Right hindlimb (tissue), 1 donor: ENCODE results near the gene FSCN2.
"Not testable (repeated sequence)": the region's sequence is repeated elsewhere in the genome, so short reads cannot be mapped to it uniquely, and the experiment has no call there.

Source experiments
- DNase-seq: peaks from one replicate; pipeline ENCODE4 v3.0.0-alpha.2; 2018

Gene FSCN2

DNA sequence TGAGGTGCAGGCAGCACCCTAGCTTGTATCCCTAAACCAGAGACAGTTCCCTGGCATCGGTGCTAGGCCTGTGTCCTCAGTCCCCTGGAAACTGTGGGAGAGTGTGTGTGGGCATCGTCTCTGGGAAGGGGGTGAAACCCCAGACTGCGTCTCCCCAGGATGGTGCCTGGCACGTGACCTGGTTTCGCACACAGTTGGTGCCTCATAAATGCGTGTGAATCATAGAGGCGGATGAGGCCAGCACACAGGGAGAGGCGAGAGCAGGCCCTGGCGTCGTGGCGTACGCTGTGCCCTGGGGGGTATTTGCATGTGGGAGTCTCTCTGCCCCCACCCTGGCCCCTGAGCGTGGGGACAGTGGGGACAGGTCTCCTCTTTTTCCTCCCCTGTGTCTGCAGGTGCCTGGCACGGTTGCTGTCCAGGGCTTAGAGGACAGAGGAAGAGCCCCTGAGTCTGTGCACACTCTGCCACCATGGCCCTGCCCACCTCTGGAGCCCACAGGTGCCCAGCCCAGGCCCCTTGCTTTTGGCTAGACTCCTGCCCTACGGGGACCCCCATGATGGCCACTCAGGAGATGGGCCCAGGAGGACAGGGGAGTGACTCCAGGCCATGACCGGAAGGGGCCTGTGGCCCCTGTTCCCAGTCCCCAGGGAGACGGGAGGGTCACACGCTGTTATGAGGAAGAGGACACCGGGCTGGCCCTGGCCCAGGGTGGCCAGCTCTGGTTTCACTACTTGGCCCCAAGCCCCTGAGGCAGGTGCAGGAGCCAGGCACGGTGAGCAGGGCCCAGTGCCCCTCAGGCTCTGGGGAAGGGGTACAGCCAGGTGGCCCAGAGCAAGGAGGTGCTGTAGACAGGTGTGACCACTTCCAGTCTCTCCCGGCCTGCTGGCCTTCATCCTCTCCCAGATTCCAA is 1.3 kb upstream of the FSCN2 start:
- DNase-seq, result no peak

DNA sequence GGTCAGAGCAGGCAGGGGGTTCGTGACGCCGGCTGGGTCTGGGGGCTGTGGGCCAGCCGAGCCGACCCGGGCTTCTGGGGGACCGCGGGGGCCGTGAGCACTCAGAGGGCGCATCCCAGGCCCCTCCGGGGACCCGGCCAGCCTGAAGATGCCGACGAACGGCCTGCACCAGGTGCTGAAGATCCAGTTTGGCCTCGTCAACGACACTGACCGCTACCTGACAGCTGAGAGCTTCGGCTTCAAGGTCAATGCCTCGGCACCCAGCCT is 140 bp downstream of the FSCN2 start:
- no peak for DNase-seq

DNA sequence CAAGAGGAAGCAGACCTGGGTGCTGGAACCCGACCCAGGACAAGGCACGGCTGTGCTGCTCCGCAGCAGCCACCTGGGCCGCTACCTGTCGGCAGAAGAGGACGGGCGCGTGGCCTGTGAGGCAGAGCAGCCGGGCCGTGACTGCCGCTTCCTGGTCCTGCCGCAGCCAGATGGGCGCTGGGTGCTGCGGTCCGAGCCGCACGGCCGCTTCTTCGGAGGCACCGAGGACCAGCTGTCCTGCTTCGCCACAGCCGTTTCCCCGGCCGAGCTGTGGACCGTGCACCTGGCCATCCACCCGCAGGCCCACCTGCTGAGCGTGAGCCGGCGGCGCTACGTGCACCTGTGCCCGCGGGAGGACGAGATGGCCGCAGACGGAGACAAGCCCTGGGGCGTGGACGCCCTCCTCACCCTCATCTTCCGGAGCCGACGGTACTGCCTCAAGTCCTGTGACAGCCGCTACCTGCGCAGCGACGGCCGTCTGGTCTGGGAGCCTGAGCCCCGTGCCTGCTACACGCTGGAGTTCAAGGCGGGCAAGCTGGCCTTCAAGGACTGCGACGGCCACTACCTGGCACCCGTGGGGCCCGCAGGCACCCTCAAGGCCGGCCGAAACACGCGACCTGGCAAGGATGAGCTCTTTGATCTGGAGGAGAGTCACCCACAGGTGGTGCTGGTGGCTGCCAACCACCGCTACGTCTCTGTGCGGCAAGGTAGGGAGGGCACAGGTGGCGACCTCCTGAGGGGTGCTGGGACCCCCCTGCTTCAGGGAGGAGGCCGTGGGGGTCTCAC is 667 bp downstream of the FSCN2 start:
- no peak for DNase-seq

DNA sequence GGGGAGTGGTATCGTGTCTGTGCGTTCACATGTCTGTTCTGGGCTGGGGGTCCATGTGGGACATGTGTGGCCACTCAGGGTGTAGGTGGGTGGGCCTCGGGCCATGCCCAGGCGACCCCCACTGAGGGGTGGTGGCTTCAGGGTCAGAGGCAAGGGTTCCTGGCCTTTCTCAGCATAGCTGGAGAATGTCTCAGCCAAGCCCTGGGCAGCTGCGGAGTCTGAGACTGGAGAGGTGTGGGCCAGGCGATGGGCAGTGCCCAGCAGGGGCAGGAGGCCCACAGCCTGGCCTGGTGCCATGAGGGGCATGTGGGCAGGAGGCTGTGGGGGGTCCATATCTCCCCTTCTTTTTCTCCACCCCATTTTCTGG is 1.2 kb downstream of the FSCN2 start:
- DNase-seq, result no peak

DNA sequence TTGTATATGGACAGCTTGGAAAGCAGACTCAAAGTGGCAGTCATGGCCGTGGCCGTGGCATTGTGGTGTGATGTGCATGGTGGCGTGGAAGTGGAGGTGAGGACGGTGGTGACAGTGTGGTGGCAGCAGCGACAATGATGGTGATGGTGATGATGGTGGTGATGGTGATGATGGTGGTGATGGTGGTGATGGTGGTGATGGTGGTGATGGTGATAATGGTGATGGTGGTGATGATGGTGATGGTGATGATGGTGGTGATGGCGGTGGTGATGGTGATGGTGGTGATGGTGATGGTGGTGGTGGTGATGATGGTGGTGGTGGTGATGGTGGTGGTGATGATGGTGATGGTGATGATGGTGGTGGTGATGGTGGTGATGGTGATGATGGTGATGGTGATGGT is 2.8 kb downstream of the FSCN2 start:
- not testable (repeated sequence) for DNase-seq

DNA sequence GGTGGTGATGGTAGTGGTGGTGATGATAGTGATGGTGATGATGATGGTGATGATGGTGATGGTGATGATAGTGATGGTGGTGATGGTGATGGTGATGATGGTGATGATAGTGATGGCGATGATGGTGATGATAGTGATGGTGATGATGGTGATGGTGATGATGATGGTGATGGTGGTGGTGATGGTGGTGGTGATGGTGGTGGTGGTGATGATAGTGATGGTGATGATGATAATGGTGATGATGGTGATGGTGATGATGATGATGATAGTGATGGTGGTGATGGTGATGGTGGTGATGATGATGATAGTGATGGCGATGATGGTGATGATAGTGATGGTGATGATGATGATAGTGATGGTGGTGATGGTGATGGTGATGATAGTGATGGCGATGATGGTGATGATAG is 3.8 kb downstream of the FSCN2 start:
- DNase-seq, result not testable (repeated sequence)

DNA sequence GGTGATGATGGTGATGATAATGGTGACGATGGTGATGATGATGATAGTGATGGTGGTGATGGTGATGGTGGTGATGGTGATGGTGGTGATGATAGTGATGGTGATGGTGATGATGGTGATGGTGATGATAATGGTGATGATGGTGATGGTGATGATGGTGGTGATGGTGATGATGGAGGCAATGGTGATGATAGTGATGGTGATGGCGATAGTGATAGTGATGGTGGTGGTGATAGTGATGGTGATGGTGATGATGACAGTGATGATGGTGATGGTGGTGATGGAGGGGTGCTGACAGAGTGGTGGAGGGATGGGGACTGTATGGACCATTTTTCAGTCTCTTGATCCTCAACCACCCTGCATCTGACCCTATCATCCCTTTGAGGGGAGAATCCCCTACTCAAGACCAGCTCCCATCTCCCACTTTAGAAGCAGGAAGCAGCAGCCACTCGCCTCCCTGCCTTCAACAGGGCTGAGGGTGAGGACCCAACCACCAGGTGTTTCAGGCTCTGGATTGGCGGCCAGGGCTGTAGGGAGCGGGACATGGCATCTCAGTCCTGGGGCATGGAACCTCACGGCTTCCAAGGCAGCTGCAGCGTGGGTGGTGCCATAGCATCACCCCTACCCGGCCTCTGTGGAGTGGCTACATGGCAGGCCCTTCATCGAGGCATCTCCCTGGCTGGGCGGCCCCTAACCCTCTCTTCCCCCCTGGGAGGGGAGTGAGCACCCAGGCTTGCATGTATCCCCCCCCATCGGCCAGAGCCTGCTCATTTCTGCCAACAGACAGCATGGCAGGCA is 4.5 kb downstream of the FSCN2 start:
- DNase-seq, result no peak

DNA sequence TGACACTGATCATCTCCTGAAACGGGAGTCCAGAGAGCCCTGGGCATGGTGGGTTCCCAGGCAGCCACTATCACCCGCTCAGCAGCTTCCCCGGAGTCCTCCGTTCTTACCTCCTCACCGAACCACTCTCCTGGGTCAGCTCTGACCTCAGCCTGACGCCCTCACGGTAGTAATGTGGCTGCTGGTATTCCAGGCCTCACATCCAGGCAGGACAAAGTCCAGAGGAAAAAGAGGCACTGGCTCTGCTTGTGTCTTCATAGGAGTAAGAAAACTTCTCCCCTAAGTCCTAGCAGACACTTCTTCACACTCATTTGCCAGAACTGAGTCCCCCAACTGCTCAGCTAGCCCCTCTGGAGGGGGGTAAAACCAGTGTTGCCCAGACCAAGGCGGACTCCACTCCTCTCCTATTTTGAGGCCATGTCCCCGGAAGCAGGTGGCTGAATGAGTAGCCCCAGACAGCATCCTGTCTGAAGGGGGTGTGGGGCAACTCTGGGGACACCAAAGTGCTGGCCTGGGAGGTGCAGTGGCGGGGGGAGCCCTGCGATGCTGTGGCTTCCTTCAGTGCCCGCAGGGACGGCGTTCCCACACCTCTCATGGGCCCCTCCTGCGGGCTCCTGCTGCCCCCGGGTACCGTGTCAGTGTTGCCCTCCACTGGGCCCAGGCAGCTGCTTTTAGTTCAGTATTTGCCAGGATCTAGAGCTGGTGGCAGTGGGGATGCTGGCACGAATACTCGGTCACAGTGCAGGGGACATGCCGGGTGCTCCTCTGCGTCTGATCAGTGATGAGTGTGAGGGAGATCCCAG is 5.4 kb downstream of the FSCN2 start:
- no peak for DNase-seq

DNA sequence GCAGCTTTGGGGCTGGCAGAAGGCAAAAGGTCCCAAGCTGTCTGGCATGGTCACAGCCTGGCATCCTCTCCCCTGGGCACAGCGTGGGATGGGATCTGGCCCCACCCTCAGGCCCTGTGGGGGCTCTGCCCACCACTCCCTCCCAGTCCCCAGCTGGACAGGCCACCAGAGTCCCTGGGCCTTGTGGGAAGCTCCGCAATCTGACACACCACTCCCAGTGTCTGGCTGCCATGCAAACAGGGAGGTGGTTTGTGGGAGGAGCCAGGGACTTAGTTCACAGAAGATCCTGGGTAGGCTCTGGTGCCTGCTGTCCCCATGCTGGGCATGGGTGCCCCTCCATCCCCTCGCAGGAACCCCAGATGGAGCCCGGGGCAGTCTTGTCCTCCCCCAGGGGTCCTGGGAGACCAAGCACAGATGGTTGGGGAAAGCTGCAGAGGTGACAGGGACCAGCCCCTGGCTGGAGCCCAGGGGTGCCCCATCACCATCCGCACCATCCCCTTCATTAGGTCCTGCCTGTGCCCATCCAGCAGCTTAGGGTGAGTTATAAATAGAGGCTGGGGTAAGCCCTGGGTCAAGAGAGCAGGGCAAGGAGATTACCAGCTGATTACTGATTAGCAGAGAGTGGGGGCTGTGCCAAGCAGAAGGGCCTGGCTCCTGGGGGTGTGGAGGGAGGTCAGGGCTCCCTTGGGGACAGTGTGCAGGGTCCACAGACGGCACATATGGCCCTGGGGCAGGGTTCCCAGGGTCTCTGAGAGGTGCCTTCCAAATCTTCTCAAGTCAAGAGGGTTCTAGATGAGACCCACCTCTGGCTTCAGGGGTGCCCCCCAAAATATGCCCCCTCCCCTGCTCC is 6.2 kb downstream of the FSCN2 start:
- DNase-seq, result no peak

DNA sequence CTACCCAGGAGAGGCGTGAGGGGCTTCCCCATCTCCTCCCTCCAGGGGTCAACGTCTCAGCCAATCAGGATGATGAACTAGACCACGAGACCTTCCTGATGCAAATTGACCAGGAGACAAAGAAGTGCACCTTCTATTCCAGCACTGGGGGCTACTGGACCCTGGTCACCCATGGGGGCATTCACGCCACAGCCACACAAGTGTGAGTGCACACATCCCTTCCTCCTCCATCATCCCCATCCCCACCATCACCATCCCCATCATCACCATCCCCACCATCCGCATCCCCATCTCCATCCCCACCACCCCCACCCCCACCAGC is 6.8 kb downstream of the FSCN2 start:
- no peak for DNase-seq

DNA sequence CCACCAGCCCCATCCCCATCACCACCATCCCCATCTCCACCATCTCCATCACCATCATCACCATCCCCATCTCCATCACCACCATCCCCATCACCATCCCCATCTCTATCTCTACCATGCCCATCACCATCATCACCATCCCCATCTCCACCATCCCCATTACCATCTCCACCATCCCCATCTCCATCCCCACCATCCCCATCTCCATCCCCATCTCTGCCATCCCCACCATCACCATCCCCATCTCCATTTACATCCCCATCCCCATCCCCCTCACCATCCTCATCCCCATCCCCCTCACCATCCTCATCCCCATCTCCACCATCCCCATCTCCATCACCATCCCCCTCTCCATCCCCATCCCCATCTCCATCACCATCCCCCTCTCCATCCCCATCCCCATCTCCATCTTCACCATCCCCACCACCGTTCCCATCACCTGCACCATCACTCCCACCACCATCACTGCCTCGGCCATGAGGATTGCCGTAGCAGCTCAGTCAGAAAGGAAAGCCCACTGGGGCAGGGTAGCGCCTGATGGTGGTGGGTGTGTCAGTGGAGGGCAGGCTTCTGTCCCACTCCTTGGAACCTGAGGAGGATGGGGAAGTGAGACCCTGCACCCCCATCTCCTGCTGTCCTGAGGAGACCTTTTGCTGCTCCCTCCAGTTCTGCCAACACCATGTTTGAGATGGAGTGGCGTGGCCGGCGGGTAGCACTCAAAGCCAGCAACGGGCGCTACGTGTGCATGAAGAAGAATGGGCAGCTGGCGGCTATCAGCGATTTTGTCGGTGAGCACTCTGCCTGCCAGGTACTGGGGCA is 7.5 kb downstream of the FSCN2 start:
- no peak for DNase-seq

DNA sequence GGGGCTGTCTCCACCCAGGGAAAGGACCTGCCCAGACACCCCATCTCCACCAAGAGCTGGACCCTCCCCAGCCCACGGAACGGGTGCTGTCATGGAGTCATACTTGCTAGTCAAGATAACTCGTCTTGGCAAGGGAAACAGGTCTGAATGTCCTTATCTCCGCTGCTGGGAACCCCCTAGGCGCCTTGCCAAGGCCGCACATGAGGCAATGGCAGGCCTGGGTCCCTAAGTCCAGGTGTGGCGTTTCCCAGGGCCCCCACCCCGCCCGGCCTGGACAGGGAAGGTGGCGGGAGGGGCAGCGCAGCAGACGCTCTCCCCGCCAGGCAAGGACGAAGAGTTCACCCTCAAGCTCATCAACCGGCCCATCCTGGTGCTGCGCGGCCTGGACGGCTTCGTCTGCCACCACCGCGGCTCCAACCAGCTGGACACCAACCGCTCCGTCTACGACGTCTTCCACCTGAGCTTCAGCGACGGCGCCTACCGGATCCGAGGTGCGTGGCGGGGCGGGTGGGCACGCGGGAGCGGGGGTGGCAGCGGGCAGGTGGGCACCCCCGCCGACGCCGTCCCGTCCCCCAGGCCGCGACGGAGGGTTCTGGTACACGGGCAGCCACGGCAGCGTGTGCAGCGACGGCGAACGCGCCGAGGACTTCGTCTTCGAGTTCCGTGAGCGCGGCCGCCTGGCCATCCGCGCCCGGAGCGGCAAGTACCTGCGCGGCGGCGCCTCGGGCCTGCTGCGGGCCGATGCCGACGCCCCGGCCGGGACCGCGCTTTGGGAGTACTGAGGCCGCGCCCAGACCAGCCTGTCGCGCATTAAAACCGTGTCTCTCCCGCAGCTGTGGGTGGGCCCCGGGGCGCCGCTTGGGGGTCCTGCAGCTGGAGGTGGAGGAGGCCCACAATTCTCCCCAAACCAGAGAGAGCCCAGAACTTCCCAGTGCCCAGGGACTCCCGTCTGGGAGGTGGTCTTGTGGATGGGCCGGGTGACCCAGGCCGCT is 8.4 kb downstream of the FSCN2 start:
- no peak for DNase-seq

DNA sequence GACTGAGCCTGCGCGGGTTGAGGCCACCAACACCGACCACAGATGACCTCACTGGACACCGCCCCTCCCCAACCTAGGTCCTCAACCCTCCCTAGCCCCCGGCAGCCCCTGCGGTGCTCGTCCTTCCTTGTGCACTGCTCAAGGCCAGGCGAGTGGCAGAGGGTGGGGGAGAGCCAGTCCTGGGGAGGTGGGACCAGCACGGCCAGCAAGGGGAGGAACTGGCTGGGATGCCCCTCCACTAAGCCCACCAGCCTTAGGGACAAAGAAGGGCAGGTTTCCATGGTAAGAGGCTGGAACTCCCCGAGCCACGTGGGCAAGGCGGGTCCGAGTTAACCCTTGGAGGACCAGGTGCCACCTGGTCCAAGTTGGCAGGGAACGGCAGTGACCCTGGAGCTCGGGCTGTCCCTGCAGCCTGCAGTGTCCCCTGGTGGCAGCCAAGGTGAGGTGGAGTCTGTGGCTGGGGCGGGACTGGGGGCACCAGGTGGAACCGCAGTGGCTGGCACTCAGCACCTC is 9.2 kb downstream of the FSCN2 start:
- DNase-seq, result no peak

DNA sequence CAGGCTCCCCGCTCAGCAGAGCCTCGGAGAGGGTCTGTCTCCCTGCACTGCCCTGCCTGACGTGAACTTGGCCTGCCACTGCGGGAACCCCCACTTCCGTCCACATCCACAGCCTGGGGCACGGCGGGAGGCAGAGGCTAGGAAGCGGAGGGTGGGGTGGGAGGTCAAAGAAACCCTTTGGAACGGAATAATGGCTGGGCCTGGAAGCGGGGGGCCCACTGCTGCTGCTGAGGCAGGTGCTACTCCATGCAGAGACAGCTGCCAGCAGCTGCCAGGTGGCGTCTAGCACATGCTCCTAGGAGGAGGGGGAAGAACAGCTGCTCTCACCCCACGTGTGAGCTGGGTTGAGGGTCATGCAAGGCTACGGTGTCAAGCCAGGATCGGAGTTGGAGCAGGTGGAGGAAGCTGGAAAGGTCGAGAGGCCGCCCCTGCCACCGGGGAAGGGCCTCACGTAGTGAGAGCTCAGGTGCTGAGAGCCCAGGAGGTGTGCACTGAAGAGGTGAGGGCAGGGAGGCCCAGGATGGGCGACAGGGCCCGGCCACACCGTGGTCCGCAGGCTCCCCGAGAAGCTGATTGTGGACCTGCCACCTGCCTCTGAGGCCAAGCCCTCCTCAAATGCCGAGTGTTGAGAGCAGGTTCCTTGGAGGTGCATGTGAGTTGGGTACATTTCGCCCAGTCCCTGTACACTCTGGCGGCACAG is 9.8 kb downstream of the FSCN2 start:
- DNase-seq, result peak; percentile 69

DNA sequence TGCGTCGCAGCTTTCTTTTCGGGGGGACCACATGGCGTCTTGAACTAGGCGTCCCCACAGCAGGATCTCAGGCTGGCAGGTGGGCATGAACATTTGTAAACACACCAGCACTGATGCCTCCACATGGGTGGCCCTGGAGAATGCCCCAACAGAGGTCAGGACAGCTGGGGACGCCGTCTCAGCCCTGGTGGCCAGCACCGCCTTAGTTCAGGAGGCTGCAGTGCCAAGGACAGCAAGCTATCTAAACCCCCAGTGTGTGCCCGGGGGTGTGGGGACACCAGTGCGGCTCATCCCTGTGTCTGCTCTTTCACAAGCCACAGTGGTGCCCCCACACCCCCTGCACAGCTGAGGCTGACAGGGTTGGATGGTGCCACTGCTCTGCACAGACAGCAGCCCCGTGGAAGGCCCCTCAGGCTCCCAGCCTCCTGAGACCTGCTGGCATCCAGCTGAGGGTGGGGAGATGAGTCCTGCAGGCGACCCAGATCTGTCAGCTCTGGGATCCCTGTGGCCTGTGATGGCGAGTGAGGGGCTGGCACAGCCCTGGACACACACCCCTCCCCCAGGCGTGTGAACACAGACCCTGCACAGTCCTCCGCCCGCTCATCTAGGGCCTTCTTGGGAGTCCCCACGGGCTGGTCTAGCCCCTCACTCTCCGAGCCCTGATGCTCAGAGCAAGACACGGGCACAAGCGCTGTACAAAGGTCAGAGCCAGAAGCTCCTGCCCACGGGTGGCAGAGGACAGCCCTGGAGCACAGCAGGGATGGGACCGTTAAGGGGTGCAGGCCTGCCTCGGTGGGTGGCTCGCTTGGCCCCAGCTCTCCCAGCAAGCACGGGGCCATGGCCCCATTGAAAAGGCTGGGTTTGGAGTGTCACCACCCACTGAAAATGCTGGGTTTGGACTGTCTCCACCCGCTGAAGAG is 10.7 kb downstream of the FSCN2 start:
- DNase-seq, result no peak

DNA sequence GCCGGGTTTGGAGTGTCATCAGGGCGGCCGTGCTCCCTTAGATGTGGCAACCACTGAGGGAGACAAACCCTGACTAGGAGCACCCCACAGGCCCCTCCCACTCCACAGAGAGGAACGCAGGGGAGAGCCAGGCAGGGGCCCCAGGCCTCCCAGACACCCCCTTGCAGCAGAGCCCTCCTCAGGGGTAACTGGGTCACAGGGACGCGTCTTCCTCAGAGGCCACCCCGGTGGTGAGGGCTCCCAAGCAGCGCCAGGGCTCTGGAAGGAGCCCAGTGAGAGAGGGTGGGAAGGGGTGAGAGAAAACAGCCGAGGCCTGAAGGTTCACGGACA is 11.4 kb downstream of the FSCN2 start:
- peak; percentile 15 for DNase-seq

DNA sequence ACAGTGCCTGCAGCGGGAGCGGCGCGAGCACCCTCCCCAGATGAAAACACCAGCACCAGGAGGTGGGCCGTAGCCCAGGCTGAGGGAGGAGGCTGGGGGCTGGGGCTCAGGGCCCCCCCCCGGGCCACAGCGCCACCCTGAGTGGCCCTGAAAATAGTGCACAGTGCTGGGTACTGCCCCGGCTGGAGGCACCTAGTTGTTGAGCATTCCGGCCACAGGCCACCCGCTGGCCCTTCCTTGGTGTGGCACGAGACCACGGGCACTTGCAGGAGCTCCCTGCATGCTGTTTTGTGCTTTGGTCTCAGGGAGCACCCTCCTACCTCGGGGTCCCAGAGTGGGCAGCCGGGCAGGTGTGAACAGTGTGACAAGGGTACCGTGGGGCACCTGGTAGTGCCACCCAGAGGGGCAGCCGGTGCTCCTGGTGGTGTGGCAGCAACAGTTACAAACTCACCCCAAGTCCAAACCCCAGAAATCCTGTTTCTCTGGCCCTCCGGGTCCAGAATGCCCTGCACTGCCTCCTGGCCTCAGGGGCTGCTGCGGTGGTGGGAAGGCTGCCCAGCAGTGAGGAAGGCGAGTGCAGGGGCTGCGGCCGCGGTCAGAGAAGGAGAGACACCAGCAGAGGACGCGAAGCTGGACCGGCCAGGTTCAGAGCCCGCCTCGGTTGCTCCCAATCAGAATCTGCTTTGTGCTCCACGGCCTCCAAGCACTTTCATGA is 11.9 kb downstream of the FSCN2 start:
- DNase-seq, result no peak
